K562 (cell line): Measurements from ENCODE around the gene ITSN1. TPM values are rescaled to one million over a fixed set of nuclear protein-coding genes. Genes with fewer than 3 reads are reported as not detected.

Source experiments
- ADNP ChIP-seq: fragments of 200-800 bp; sonication (Bioruptor generic); IDR thresholded peaks from 2 replicates; pipeline ENCODE4 v1.6.1; 2016; ENCODE audit warnings: missing genetic modification characterization, missing compliant biosample characterization
- CBX3 ChIP-seq, 2 experiments: IDR thresholded peaks; 1 replicate in 1 of 2; 2 replicates in 1 of 2; pipeline ENCODE4 v1.6.1; 2012; ENCODE audit warnings: inconsistent platforms in 2 of 2, low read length in 2 of 2, borderline replicate concordance in 1 of 2, control low read depth in 1 of 2
- CHAMP1 ChIP-seq: fragments of 450-650 bp; IDR thresholded peaks from 2 replicates; pipeline ENCODE4 v1.6.1; 2016; ENCODE audit warnings: mild to moderate bottlenecking
- FOXA3 ChIP-seq, 2 experiments: fragments of 450-650 bp in 1 of 2; sonication (generic) in 1 of 2; formaldehyde crosslinking; IDR thresholded peaks in 1 of 2; conservative IDR thresholded peaks in 1 of 2; 2 replicates each; pipeline versions ENCODE4 v1.4.0 to v1.8.0; 2020 to 2022; ENCODE audit warnings: mild to moderate bottlenecking in 2 of 2, missing genetic modification reagents in 1 of 2
- FOXP4 ChIP-seq: sonication (generic); formaldehyde crosslinking; IDR thresholded peaks from 2 replicates; pipeline ENCODE4 v1.8.0; 2022; ENCODE audit warnings: mild to moderate bottlenecking, missing genetic modification reagents, borderline replicate concordance
- HMGN3 ChIP-seq: IDR thresholded peaks from 2 replicates; pipeline ENCODE4 v1.6.1; 2011; ENCODE audit warnings: borderline replicate concordance, low read depth, mild to moderate bottlenecking, mixed read lengths, low read length; ENCODE audit not compliant: insufficient read length; ENCODE audit errors: extremely low read depth
- SP2 ChIP-seq: IDR thresholded peaks from 2 replicates; pipeline ENCODE4 v1.6.1; 2011; ENCODE audit warnings: mild to moderate bottlenecking, low read depth, low read length, moderate library complexity; ENCODE audit not compliant: poor library complexity, severe bottlenecking; ENCODE audit errors: extremely low read depth
- ZNF124 ChIP-seq: sonication (generic); formaldehyde crosslinking; IDR thresholded peaks from 2 replicates; pipeline ENCODE4 v1.8.1; 2022; ENCODE audit warnings: missing genetic modification reagents
- polyA plus RNA-seq, 8 experiments: library from polyadenylated mRNA; depleted of rRNA in 4 of 8; stranded (reverse) in 5 of 8; unstranded in 3 of 8; fragments of >200 nt; fragmentation: Nextera tagmentation in 2 of 8; fragmentation: Illumina TruSeq in 1 of 8; extraction: Ambion mirVana in 2 of 8; extraction: Trizol in 1 of 8; gene quantifications; 2 replicates each; pipeline versions ENCODE4 v1.2.1 to v1.2.3, GENCODE V29; 2011 to 2014; ENCODE audit warnings: inconsistent platforms in 1 of 8, missing spikeins in 1 of 8
- total RNA-seq, 7 experiments: library from RNA; depleted of rRNA in 6 of 7; stranded (reverse); fragments of >200 nt in 6 of 7; fragmentation: Illumina TruSeq in 2 of 7; extraction: Trizol in 2 of 7; gene quantifications; 2 replicates each; pipeline versions ENCODE4 v1.2.1 to v1.2.3, GENCODE V29; 2011 to 2021; ENCODE audit warnings: low replicate concordance in 1 of 7
- TF ChIP-seq, protein P1 (sequence below): fragments of 200-800 bp; sonication (Bioruptor generic); IDR thresholded peaks from 2 replicates; pipeline ENCODE4 v1.6.1; 2017; ENCODE audit warnings: missing genetic modification characterization, missing compliant biosample characterization

ITSN1 gene
- total and polyA plus RNA-seq, 9 of the 15 experiments (the other 6 are each of a cell fraction or from before 2014, with no cell fraction given): 1.1 to 12.6 (median 4.8) TPM

GRCh38 chr21:33857846-33858666, 215.8 kb downstream of the ITSN1 start (continued):
- no peak for TF ChIP-seq CHAMP1
- TF ChIP-seq HMGN3: no peak
- no peak for TF ChIP-seq FOXA3 (CRISPR knock-in tag; conservative IDR thresholded peaks at IDR 0.05 in 1 of 2, IDR thresholded peaks at IDR 0.05 in 1 of 2)
- TF ChIP-seq ZNF124 (CRISPR knock-in tag): no peak
- TF ChIP-seq, protein P1, sequence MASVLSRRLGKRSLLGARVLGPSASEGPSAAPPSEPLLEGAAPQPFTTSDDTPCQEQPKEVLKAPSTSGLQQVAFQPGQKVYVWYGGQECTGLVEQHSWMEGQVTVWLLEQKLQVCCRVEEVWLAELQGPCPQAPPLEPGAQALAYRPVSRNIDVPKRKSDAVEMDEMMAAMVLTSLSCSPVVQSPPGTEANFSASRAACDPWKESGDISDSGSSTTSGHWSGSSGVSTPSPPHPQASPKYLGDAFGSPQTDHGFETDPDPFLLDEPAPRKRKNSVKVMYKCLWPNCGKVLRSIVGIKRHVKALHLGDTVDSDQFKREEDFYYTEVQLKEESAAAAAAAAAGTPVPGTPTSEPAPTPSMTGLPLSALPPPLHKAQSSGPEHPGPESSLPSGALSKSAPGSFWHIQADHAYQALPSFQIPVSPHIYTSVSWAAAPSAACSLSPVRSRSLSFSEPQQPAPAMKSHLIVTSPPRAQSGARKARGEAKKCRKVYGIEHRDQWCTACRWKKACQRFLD (CRISPR knock-in tag): no peak
- no peak for TF ChIP-seq SP2
- no peak for TF ChIP-seq FOXP4 (CRISPR knock-in tag)
- TF ChIP-seq CBX3 (IDR thresholded peaks at IDR 0.05; ENCODE audit: borderline replicate concordance in 1 of 2, low read length in 2 of 2): no peak
- no peak for TF ChIP-seq ADNP (tag)
